ENCODE data around the gene ACACA.

ACACA gene

GRCh38 chr17:37219876-37220606, 186.6 kb downstream of the ACACA start:
- no peak for DNase-seq

DNA sequence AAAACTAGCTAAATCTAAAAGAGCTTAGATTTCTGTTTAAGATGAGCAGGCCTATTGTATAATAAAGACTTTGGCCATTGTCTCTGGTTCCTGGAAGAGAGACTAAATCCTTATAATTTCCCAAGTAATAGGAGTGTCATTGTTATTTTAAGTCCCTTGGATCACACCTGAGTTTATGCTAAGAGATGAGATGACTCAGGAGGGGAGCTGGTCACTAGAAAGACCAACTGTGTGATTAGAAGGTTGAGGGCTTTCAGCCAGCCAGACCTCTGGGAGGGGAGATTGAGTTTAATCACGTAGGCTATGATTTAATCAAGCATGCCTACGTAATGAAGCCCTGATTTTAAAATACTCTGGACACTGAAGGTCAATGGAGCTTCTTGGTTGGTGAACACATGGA, 187.8 kb downstream of the ACACA start:
- DNase-seq, result no peak

GRCh38 chr17:37214416-37214815, 192.2 kb downstream of the ACACA start:
- no peak for DNase-seq

DNA sequence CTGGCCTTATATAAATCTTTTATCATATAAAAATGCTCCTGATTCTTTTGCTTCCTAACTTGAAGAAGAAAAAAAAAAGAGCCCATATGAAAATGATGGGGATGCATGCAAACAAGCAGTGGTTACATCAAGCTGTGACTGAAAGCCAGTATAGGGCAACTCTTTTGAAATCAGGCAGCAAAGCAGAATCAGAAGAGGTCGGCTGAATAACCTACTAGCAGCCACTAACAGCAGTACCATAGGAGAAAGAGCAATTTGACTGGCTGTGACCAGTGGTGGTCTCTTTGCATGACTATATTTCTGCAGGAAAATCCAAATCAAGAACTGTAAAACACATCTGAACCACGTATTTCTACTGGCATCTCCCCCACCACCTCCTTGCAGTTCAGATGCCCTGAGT, 192.7 kb downstream of the ACACA start:
- no peak for DNase-seq

GRCh38 chr17:37212179-37212578, 194.5 kb downstream of the ACACA start:
- DNase-seq, result no peak

GRCh38 chr17:37211136-37211535, 195.5 kb downstream of the ACACA start:
- DNase-seq, result no peak

DNA sequence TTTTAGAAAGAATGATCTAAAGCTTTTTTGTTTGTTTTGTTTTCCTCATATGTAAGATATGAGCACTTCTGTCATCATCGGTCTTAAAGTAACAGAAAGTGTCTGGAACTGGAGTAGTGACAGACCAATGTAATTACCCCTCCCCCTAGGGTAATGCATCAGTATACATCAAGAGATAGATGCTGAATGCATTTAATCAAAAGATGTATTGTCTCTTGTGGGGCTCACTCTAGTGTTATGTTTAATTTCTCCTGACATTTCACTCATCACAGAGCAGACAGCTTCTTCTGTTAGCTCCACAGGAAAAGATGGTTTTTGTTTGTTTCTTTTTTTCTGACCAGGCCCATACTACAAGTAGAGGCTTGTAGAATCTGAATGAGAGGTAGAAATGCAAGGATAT, 199.5 kb downstream of the ACACA start:
- no peak for DNase-seq

GRCh38 chr17:37206299-37206698, 200.3 kb downstream of the ACACA start:
- no peak for DNase-seq

DNA sequence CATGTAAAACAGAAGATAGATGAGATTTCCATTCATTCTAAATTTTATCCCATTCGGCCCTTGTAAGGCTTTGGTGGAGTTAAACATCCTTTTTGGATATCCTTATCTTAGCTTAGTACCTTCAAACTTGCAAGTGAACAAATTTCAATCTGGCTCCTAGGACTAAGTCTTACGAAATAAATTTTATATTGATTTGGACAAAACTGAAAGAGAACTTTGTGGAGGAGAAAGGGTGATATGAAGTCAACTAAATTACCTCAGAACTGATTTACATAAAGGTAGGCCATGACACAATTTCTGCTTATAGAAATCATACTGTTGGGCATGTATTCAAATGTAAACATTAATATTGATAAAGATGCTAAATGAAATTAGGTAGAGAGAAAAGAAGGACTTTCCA, 206.1 kb downstream of the ACACA start:
- no peak for DNase-seq

DNA sequence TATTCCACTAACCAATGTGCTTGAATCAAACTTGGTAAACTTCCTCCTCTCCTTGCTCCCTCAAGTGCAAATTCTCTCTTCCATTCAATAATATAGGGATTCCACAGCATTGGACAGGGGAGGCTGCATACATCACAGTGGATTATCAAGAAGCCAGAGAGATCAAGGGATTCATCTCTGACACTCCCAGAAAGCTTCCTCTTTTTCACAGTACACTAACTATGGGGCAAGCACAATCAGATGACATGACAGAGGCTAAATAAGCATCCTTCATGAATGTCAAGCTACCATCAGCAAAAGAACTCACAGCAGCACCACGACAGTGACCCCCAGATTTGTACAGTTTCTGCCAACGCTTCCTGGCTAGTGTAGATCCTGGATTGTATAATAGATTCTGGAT, 209.3 kb downstream of the ACACA start:
- no peak for DNase-seq

GRCh38 chr17:37194208-37194607, 212.4 kb downstream of the ACACA start:
- DNase-seq, result no peak

DNA sequence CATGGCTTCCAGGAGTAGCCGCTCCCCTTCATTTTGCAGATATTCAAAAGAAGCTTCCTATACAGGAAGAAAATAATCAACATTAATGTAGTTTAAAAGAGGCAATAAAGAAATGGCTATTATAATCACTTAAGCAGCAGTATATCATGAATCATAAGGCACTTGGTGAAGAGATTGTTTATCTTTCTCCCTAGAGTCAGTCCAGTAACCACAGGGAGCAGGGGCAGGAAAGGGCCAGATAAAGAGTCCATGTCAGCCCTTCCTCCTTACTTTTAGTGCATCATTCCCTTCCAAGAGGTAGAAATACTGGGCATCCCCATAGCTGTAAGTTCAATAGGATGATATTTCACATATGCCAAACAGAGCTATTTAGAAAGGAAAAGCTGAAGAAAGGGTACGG, 215.4 kb downstream of the ACACA start:
- DNase-seq, result no peak

DNA sequence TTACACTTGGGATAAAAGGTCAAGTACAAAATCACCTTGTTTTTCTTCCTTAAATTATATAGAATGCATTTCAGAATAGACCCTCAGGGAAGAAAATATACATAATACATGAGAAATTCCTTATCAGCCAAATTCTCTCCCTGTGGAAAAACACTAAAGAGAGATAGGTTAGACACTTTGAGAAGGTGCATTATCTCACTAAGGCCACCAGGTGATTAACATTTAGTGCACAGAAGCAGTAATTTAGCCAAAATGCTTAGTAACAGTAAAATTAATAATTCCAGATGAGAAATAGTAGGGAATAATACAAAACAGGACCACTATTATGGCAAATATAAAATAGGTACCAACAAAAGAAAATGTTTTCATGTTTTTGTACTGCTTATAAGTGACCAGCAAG, 216.1 kb downstream of the ACACA start:
- no peak for DNase-seq

DNA sequence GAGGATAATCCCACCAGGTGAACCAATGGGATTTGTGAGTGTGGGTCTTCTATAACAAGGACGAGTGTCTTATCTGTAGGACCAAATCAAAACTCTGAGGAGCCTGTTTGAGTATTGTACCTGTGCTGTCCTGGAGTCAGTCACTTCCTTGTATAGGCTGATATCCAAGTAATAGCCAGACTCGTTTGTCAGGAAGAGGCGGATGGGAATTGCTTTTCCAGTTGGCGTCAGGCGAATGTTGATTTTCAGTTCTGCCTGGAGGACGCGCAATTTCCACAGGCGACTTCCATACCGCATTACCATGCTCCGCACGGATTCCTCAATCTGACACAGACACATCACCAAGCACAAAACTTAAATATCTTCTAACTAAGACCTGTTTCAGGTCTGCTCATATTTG, 218.5 kb downstream of the ACACA start:
- no peak for DNase-seq

GRCh38 chr17:37187262-37187661, 219.4 kb downstream of the ACACA start:
- DNase-seq, result no peak

- no peak for DNase-seq
Measured at GRCh38 chr17:37182786-37183465, 223.7 kb downstream of the ACACA start.

GRCh38 chr17:37180376-37180775, 226.3 kb downstream of the ACACA start:
- no peak for DNase-seq

GRCh38 chr17:37179893-37180292, 226.7 kb downstream of the ACACA start:
- DNase-seq, result no peak

- DNase-seq, result no peak
Measured at GRCh38 chr17:37177254-37177870, 229.3 kb downstream of the ACACA start.

- DNase-seq, result no peak
Measured at GRCh38 chr17:37176723-37177122, 229.9 kb downstream of the ACACA start.

DNA sequence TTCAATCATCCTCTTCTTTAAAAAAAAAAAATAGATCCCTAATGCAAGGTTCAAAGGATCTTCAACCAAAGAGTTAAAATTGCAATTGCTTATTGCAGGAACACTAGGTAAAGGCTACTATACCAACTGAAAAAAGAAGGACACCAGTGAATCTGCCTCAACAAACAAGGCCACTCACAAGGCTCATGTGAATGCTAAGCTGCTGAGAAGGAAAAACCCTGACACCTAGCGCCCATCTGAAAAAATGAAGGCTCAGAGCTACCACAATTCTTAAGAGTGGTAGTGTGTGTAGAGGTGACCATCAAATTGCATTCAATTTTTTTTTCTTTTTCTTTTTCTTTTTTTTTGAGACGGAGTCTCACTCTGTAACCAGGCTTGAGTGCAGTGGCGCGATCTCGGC, 232.4 kb downstream of the ACACA start:
- DNase-seq, result no peak

- DNase-seq, result no peak
Measured at GRCh38 chr17:37170881-37171425, 235.7 kb downstream of the ACACA start.

GRCh38 chr17:37168731-37169353, 237.8 kb downstream of the ACACA start:
- DNase-seq, result no peak

GRCh38 chr17:37167756-37168155, 238.9 kb downstream of the ACACA start:
- no peak for DNase-seq
